M059J (cell line): ENCODE measurements around the gene RXFP4. TPM values are rescaled to one million over a fixed set of nuclear protein-coding genes. Genes with fewer than 3 reads are reported as not detected.
"Not testable (repeated sequence)": the region's sequence is repeated elsewhere in the genome, so short reads cannot be mapped to it uniquely, and the experiment has no call there.

Source experiments
- DNase-seq: peaks from one replicate; pipeline ENCODE4 v3.0.0-alpha.2; 2012; ENCODE audit warnings: low read depth
- total RNA-seq: library from RNA; depleted of rRNA; stranded (reverse); fragments of >200 nt; shearing (Covaris generic); gene quantifications from 2 replicates; pipeline ENCODE4 v1.2.3, GENCODE V29; 2014; rRNA removed

RXFP4 gene, protein sequence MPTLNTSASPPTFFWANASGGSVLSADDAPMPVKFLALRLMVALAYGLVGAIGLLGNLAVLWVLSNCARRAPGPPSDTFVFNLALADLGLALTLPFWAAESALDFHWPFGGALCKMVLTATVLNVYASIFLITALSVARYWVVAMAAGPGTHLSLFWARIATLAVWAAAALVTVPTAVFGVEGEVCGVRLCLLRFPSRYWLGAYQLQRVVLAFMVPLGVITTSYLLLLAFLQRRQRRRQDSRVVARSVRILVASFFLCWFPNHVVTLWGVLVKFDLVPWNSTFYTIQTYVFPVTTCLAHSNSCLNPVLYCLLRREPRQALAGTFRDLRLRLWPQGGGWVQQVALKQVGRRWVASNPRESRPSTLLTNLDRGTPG
- total RNA-seq: not detected in 2 replicates

DNA sequence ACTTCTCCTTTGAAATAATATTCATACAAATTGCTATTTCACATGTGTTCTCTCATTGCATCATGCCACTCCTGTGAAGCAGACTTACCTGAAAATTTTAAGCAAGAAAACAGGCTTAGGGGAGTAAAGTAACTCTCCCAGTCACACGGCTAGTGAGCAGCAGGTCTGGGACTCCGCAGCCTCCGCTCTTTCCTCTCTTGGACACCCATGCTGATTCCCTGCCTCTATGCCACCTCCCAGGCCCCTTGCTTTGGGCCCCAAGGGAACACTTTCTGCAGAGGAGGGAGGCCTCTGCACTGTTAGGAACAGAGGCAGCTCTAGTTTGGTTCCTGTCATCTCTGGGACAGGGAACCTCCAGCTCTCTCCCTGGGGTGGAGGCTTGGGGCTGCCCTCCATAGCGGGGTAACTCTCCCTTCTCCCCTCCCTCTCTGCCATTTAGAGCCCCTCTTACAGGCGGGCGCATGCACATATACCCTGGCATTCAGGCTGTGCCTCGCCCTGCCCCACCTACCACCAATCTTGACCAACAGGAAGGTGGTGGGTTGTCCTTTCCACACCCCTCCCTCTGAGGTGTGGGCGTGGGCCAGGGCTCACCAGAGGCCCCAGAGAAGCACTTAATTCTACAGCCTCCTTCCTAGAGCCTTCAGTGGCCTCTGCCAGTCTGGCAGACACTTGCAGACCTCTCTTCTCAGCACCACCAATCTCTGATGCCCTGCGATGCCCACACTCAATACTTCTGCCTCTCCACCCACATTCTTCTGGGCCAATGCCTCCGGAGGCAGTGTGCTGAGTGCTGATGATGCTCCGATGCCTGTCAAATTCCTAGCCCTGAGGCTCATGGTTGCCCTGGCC lies at the start of gene RXFP4:
Gene RXFP4 (plus strand): TSS at position 646 of the 852 bp plus-strand sequence. CDS start 72 bp downstream, at position 718.
- peak; percentile 16 for DNase-seq

DNA sequence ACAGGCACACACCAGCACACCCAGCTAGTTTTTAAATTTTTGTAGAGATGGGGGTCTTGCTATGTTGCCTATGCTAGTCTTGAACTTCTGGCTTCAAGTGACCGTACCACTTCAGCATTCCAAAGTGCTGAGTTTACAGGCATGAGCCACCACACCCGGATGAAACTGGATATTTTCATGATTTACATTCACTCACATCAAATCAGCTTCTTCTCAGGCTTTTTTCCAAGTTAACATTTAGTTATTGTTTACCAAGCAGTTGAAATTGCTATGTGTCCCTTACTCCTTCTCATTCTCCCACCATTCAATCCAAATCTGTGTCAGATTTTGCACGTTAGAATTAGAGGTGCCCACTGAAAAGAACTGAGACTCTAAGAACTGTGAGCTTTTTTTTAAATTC lies 48.6 kb upstream of the RXFP4 start:
- peak; percentile 85 for DNase-seq

DNA sequence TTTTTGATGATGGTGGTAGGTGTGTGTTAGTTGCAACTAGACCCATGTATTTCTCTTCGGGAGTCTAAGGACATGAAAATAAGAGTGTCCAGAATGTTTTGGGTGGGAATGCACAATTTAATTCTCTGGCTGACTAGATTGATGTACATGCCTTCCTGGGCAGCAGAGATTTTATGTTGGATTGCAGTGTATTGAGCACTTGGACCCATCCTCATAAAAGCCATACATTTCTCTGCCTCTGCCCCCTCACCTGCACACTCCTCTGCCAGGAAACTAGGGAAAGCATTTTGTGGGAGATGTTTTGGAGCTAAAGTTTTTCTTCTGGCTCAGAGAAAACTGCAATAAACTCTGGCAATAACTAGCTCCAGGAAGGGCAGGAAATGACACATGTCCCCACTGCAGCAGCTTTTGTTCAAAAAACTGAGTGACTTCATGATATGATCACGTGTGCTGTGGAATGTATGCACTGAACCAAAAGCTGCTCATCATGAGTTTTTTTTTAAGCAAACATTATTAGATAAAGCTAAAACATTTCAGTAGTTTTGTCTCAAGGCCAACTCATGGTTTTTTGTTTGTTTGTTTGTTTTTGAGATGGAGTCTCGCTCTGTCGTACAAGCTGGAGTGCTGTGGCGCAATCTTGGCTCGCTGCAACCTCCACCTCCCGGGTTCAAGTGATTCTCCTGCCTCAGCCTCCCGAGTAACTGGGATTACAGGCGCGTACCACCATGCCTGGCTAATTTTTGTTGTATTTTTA lies 47.9 kb upstream of the RXFP4 start:
- peak; percentile 94 for DNase-seq

DNA sequence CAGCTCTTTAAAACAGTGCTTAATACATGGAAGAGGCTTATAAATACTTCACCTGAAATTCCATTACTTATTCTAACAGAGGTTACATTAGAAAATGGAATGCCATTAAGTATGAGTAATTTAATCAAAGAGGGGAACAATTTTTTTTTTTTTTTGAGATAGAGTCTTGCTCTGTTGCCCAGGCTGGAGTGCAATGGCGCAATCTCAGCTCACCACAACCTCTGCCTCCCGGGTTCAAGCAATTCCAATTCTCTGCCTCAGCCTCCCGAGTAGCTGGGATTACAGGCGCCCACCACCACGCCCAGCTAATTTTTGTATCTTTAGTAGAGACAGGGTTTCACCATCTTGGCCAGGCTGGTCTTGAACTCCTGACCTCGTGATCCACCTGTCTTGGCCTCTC lies 45.8 kb upstream of the RXFP4 start:
- not testable (repeated sequence) for DNase-seq

DNA sequence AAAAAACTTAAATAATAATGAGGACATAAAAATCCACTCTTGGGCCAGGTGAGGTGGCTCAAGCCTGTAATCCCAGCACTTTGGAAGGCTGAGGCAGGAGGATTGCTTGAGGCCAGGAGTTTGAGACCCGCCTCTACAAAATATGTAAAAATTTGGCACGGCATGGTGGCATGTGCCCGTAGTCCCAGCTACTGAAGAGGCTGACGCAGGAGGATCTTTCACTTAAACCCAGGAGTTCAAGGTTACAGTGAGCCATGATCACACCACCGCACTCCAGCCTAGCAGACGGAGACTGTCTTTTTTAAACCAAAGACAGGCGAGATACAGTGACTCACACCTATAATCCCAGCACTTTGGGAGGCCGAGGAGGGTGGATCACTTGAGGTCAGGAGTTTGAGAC lies 45.0 kb upstream of the RXFP4 start:
- peak; percentile 22 for DNase-seq

DNA sequence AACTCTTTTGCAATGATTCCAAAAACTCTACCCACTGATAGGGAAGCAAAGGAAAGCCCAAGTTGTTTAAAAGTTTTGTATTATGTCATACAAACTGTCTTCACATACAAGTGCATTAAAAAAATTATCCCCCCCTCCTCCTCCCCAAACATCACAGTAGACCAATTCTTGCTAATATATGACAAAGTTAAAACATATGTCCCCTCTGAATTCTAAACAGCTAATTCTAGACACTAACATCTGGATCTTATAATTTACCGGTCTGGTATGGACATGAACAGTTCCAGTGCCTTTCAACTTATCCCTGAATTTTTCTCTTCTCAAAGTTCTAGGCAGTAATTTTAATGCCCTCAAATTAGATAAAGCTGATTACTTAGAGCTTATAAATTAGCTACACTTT lies 43.7 kb upstream of the RXFP4 start:
- DNase-seq: no peak

DNA sequence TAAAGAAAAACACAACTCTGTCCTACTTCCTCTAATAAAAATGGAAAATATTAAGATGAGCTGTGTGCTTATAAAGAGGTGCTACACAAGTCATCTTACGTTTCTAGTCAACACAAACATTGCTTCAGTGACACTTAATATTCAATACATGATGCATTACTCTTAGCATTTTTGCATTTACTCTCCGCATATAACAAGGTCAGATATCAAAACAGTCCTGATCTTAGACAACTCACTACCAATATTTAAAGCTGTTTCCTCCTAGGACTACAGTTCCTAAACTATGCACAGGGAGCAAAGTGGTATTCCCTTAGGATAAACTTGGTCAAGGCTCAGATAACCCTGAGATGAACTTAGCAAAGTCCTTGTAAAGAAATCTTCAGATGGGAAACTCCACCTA lies 42.5 kb upstream of the RXFP4 start:
- DNase-seq: no peak

DNA sequence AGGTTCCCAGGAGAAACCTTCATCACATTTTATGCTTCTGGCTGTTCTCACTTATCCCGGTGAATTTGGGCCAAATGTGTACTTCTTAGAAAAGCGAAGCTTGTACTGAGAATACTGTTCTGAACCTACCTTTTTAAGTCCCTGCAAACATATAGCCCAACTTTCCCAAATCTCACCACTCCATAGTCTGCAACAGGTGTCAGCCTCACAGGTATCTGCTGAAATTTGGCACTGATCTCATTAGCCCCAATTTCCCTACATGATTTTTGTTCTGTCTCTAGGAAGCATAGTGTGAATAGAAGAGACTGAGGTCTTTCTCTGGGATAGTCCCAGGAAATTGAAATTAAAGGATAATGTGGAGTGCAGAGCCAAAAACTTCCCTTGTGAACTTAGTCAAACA lies 41.8 kb upstream of the RXFP4 start:
- no peak for DNase-seq

DNA sequence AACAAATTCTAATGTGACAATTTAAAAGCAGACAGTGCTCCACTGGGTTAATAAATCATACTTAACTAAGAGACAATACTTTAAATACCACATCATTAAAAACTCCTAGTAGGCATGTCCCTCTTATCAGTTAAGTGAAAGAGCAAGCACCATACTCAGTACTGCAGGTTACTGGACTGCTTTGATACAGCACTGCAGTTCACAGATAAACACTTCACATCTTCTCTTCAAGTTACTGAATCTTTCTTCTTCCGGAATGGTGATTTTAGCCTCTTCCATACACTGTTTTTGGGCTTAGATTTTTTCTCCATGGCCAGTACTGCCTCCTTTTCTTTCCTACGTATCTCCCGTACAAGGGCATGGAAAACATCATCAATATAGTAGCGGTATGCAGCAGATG lies 41.3 kb upstream of the RXFP4 start:
- no peak for DNase-seq

DNA sequence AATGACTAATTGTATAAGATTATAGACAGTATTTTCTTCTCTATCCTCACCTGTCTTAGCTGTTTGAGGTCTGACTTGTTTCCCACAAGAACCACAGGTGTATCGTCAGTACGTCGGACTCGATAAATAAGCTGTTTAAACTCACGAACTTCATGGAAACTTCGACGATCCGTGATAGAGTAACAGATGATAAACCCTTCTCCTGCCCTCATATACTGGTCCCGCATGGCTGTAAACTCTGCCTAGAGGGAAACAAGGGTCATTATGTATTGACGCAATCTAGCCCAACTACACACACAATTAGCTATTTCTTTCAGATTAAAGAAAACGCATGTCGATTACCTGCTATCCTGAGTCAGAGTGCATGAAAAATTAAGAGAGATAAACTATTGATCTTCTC lies 37.2 kb upstream of the RXFP4 start:
- no peak for DNase-seq

DNA sequence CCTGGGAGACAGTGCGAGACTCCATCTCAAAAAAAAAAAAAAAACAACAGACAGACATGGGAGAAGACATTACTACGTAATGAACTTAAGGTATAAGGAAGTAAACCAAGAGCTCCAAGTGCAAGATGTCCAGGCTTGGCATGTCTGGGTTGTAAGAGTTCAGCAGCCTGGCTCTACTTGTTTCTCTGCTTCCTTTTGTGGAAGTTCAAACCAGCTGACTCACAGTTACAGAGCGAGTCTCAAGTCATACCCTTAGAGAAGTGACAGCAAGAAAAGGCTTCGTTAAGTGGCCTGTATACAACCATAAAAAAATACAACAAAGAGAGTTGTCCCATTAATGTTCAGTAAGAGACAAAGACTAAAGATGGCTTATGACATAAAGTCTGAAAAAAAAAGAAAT lies 31.5 kb upstream of the RXFP4 start:
- DNase-seq: peak; percentile 43

DNA sequence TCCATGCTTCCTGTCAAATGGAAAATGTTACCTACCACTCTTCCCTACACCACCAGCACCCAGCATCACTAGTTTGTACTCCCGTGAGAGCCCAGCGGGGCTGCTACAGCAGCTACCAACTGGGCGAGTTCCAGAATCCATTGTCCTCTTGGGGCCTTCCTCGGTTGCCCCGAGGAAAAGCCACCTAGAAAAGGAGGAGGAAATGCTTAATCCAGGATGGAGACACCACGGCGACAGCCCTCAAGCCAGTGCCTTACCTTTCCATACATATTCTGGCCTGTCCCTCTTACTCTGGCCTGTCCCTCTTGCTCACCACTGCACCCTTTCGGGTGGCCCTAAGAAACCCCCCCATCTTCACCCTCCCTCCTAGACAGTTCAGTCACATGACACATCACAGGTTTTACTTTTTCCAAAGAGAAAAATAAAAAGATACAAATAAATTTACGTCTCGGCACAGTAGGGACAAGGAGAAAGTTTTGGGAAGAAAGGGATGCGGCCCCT lies 30.8 kb upstream of the RXFP4 start:
- DNase-seq: peak; percentile 65

DNA sequence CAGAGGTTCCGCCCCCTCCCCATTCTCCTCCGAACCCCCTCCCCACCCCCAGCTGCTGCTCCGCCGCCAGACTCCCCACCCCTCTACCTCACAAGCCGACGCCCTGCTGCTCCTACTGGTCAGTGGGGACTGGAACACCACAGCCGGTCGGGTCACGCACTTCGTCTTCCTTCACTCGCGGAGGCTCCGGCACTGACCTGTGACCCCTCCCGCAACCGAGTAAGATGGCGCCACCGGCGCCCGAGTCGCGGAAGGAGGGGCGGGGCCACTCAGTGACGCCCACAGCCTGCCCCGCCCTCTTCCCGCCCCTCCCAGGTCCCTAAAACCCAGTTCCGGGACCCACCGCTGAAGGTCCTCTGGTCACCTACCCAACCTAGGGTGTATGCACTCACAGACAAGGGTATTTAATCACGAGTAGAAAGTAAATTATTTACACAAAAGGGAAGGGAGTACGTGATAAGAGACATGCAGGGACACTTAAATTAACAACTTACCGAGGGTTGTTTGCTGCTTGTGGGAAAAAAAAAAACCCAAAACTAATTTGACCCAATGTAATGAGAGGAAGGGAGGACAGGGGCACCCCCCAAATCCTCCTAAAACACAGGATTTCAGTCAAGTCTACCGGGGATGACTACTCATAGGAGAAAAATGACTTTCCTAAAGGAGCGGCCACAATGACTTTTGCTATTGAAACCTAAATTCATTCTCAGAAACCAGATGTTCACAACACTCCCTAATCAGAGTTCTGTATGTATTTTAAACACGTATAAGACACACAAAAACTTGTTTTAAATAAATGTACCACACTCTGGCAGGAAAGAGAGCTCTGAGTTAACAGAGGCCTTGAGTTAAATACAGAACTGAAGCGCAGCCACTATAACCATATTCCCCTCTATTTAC lies 30.0 kb upstream of the RXFP4 start, which contains the start of gene RIT1:
Gene RIT1 (minus strand): TSS at position 194 of the 900 bp plus-strand sequence. CDS start 588 bp downstream, outside the sequence.
- DNase-seq: peak; percentile 83

DNA sequence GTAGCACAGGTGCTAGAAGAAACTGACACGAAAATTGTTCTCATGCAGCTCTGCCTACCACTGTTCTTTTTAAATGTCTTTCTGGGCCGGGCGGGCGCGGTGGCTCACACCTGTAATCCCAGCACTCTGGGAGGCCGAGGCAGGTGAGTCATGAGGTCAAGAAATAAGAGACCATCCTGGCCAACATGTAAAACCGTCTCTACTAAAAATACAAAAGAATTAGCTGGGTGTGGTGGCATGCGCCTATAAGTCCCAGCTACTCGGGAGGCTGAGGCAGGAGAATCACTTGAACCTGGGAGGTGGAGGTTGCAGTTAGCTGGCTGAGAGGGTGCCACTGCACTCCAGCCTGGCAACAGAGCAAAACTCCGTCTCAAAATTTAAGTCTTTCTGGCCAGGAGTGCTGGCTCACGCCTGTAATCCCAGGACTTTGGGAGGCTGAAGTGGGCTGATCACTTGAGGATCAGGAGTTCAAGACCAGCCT lies 29.3 kb upstream of the RXFP4 start:
- peak; percentile 31 for DNase-seq

DNA sequence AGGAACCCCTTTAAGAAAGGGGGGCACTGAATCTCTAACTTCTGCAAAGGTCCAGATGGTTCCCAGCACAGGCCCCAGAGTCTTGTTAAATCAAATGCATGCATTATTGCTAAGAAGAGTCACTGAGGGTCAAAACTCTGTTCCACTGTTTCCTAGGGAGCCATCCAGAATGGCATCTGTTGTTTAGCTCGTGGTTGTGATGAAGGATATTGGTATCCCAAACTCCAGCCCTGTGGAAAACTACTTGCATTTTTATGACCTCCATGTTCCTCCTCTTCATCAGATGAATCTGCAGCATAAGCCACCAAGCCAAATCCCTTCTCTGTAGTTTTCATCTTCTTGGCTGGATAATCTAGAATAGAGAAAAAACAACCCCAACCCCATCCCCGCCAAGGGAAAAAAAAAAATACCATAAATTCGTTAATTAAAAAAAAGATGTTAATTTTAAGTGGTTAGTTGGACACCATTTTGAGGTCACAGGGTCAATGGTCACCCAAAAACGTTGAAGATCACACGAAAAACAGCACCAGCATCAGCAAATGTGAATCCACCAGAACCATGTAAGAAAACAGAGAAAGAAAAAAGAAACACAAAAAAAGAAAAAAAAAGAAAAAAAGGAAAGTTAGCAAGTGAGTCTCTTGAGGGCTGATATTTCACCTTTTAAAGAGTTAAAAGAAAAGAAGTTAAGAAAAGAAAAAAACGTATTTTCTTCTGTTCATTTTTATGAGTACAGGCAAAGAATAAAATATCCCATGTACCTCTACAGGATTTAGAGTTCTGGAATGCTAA lies 27.3 kb upstream of the RXFP4 start:
- DNase-seq: peak; percentile 69

DNA sequence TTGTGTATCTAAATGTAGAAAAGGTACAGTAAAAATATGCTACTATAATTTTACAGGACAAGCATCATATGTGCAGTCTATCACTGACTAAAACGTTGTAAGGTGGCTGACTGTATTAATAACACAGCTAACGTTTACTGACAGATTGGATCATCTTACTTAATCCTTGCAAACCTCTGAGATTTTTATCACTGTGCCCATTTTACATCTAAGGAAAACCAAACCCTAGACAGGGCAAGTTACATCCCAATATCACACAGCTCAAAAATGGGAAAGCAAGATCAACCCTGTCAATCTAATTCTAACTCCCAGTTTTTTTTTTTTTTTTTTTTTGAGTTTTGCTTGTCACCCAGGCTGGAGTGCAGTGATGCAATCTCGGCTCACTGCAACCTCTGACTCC lies 22.8 kb upstream of the RXFP4 start:
- DNase-seq: no peak

DNA sequence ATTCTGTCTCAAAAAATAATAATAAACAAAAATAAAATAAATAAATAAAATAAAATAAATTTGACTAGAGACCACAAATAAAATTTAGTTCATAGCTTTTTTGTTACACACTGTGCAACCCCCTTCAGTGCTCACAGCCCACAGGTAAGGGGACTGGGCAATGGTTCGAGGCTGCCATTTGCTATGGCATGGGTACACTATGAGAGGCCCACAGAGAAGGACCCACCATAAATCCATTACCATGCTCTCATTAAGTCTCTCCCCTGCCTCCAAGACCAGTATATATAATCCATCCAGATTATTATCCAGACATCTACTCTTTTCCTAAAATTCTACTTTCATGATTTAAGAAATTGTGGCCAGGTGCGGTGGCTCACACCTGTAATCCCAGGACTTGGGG lies 21.6 kb upstream of the RXFP4 start:
- no peak for DNase-seq

DNA sequence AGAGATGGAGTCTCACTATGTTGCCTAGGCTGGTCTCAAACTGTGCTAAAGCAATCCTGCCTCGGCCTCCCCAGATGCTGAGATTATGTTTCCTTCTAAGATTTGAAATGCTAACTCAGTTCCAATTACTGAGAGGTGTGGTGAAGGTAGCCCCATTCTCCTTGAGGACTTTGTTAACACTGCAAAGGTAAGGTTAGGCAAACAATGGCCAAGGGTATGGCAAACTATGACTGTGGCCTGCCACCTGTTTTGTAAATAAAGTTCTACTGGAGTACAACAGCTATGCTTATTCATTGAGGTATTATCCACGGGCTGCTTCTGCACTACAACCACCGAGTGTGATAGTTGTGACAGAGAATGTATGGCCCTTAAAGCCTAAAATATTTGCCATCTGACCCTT lies 20.7 kb upstream of the RXFP4 start:
- DNase-seq: no peak

DNA sequence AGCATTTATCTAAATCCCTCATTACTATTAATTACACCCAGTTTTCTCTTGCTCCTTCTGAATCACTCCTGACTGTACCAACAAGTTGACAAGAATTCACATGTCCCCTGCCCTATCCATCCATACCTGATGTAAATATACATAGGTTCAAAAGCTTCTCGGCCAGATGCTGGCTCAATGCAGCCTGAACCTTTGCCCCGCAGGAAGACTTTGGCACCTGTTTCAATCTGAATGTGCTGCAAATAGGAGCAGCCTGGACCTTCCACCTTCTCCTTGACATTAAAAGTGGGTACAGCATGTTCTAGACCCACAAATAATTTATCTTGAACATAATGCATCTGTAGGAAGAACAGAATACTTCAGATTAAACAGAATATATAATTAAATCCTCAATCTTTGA lies 15.9 kb upstream of the RXFP4 start:
- DNase-seq: no peak

DNA sequence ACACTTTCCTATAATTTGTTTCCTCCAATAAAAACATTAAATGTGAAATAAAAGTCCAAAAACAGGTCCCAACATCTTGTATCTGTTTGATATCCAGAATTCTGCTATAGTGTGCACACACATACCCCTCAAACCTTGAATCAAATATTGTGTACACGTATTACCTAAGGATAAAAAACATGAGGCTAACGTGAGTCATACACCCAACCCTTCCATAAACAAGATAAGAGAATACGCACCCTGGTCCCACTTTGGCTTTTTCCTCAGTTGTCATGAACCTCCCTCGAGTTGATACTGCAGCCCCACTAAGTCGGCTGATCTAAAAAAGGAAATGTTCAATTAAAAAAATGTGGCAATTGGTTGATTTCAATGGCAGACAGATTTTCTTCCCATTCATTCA lies 12.4 kb upstream of the RXFP4 start:
- DNase-seq: no peak
